SJCRH30 (cell line): ENCODE data around the gene HOXB6. TPM values are rescaled to one million over a fixed set of nuclear protein-coding genes. Genes with fewer than 3 reads are reported as not detected.

ENCODE experiments used
- DNase-seq, 2 experiments: peaks; one replicate each; pipeline ENCODE4 v3.0.0-alpha.2; 2015 to 2020
- H3K27ac ChIP-seq: fragments of 250-450 bp; sonication (Bioruptor Pico); 2 replicates; pipeline ENCODE4 v1.5.1; 2020; ENCODE audit warnings: mild to moderate bottlenecking, moderate library complexity
- H3K27me3 ChIP-seq: fragments of 250-450 bp; sonication (Bioruptor Pico); 2 replicates; pipeline ENCODE4 v1.5.1; 2020; ENCODE audit warnings: mild to moderate bottlenecking, moderate library complexity
- H3K36me3 ChIP-seq: fragments of 250-450 bp; sonication (Bioruptor Pico); 2 replicates; pipeline ENCODE4 v1.5.1; 2020; ENCODE audit warnings: mild to moderate bottlenecking, moderate library complexity
- H3K4me1 ChIP-seq: fragments of 250-450 bp; sonication (Bioruptor Pico); 2 replicates; pipeline ENCODE4 v1.5.1; 2020; ENCODE audit warnings: mild to moderate bottlenecking, moderate library complexity
- H3K4me3 ChIP-seq: fragments of 250-450 bp; sonication (Bioruptor Pico); 2 replicates; pipeline ENCODE4 v1.5.1; 2020; ENCODE audit warnings: mild to moderate bottlenecking, moderate library complexity
- H3K9me3 ChIP-seq: fragments of 250-450 bp; sonication (Bioruptor Pico); replicated peaks from 2 replicates; pipeline ENCODE4 v1.5.1; 2020; ENCODE audit warnings: mild to moderate bottlenecking, moderate library complexity
- total RNA-seq: library from RNA; depleted of rRNA; stranded (reverse); fragments of >200 nt; shearing (Covaris generic); gene quantifications from 2 replicates; pipeline ENCODE4 v1.2.3, GENCODE V29; 2014

The HOXB6 gene
- total RNA-seq, 1 experiment from 2014 or later: 7.5 TPM

GRCh38 chr17:48591255-48592056, 13.3 kb downstream of the HOXB6 start:
- H3K4me3 ChIP-seq: no peak overlapping the region
- no peaks in the 10 kb centered on the region for H3K9me3 ChIP-seq
- H3K4me1 ChIP-seq: peaks cover 26% of the 10 kb centered on the region
- DNase-seq: no peak
- peaks cover 2% of the 10 kb centered on the region; the same call in 1 of the 2 replicates for H3K36me3 ChIP-seq
- no peaks in the 10 kb centered on the region for H3K27me3 ChIP-seq
- H3K27ac ChIP-seq: no peak overlapping the region

GRCh38 chr17:48590607-48591161, 14.1 kb downstream of the HOXB6 start:
- Histone ChIP-seq H3K4me3 (no peak overlapping the region), H3K9me3 (no peaks in the 10 kb centered on the region), H3K27ac (no peak overlapping the region), H3K36me3 (peaks cover 2% of the 10 kb centered on the region; the same call in 1 of the 2 replicates), H3K27me3 (no peaks in the 10 kb centered on the region), H3K4me1 (peaks cover 26% of the 10 kb centered on the region)
- DNase-seq: no peak

- no peak for DNase-seq
- no peaks in the 10 kb centered on the region for H3K27me3 ChIP-seq
- peaks cover 2% of the 10 kb centered on the region; the same call in 1 of the 2 replicates for H3K36me3 ChIP-seq
- peaks cover 26% of the 10 kb centered on the region for H3K4me1 ChIP-seq
- H3K4me3 ChIP-seq: no peak within 1 kb of the TSS
- no peaks in the 10 kb centered on the region for H3K9me3 ChIP-seq
- no peak within 1 kb of the TSS for H3K27ac ChIP-seq
Observed at GRCh38 chr17:48589831-48590606, 14.8 kb downstream of the HOXB6 start, which contains the start of gene HOXB3. Gene HOXB3 (minus strand): TSS chr17:48590241. CDS start chr17:48552474, 37,767 bp downstream.

- DNase-seq: no peak
- Histone ChIP-seq H3K27ac (no peak overlapping the region), H3K4me1 (peaks cover 26% of the 10 kb centered on the region), H3K27me3 (no peaks in the 10 kb centered on the region), H3K4me3 (no peak overlapping the region), H3K9me3 (no peaks in the 10 kb centered on the region), H3K36me3 (0 out of 2 replicates have a peak, but pooled peaks cover 1% of the 10 kb centered on the region)
Observed at GRCh38 chr17:48589060-48589830, 15.5 kb downstream of the HOXB6 start.

DNA sequence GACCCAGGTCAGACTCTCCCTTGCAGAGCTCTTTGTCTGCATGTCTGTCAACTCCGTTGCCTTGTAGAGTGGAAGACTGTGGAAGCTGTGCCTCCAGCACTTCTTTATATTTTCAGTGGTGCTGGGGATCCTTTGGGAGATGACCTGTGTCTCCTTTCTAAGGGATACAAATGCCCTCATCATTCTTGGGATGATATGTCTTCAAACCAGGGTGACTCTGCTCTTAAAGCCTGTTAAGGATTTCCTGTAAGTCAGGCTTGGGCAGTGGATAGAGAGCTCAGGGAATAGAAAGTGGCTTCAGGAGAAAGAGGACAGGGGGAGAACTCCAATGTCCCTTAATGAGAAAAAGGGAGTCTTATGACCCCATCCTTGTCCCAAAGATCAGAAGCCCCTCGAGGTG, 16.3 kb downstream of the HOXB6 start:
- Histone ChIP-seq H3K4me3 (no peak overlapping the region), H3K36me3 (no peaks in the 10 kb centered on the region), H3K27me3 (no peaks in the 10 kb centered on the region), H3K27ac (no peak overlapping the region), H3K9me3 (no peaks in the 10 kb centered on the region), H3K4me1 (peaks cover 24% of the 10 kb centered on the region)
- no peak for DNase-seq

GRCh38 chr17:48588074-48588415, 16.7 kb downstream of the HOXB6 start:
- no peak for DNase-seq
- Histone ChIP-seq H3K4me3 (no peak overlapping the region), H3K36me3 (no peaks in the 10 kb centered on the region), H3K9me3 (no peaks in the 10 kb centered on the region), H3K27ac (no peak overlapping the region), H3K27me3 (no peaks in the 10 kb centered on the region), H3K4me1 (peaks cover 24% of the 10 kb centered on the region)

- Histone ChIP-seq H3K4me1 (peaks cover 21% of the 10 kb centered on the region), H3K4me3 (no peak overlapping the region), H3K9me3 (no peaks in the 10 kb centered on the region), H3K36me3 (no peaks in the 10 kb centered on the region), H3K27ac (no peak overlapping the region), H3K27me3 (no peaks in the 10 kb centered on the region)
- DNase-seq: peak; percentile 52 to 75
Observed at GRCh38 chr17:48587276-48588073, 17.3 kb downstream of the HOXB6 start.

GRCh38 chr17:48586355-48587258, 18.2 kb downstream of the HOXB6 start:
- no peaks in the 10 kb centered on the region for H3K9me3 ChIP-seq
- H3K4me3 ChIP-seq: peak overlapping the region; percentile 54
- DNase-seq: peak in 1 of 2 experiments; percentile 67
- no peaks in the 10 kb centered on the region for H3K27me3 ChIP-seq
- no peaks in the 10 kb centered on the region for H3K36me3 ChIP-seq
- H3K27ac ChIP-seq: no peak overlapping the region; the same call in 1 of the 2 replicates
- peaks cover 21% of the 10 kb centered on the region for H3K4me1 ChIP-seq

DNA sequence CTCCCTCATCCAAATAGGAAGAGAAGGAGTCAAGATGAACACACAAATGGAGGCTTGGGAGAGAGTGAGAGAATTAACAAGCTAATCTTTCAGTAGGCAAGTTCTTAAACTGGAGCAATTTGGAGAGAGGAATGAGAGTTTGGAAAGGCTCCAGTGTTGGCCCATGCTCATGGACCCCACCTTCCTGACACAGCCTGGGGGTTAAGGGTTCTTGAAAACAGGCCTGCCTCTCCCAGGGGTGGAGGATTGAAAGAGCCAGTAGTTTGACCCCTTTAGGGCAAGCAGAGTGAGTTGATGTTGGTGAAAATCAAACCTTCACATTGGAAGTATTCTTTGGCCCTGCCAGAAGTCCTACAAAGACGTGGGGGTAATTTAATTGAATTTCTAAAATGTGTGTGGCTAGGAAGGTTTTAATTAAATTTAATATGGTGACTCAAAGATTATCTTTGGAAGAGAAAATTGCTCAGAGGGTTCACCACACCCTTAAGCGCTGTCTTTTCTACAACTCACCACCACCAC, 20.5 kb downstream of the HOXB6 start:
- no peak for DNase-seq
- H3K9me3 ChIP-seq: no peaks in the 10 kb centered on the region
- H3K36me3 ChIP-seq: no peaks in the 10 kb centered on the region
- no peak overlapping the region for H3K27ac ChIP-seq
- H3K4me1 ChIP-seq: peaks cover 21% of the 10 kb centered on the region
- no peak overlapping the region for H3K4me3 ChIP-seq
- H3K27me3 ChIP-seq: no peaks in the 10 kb centered on the region

- H3K27me3 ChIP-seq: no peaks in the 10 kb centered on the region
- no peaks in the 10 kb centered on the region for H3K36me3 ChIP-seq
- H3K9me3 ChIP-seq: no peaks in the 10 kb centered on the region
- H3K4me1 ChIP-seq: peaks cover 21% of the 10 kb centered on the region
- no peak for DNase-seq
- no peak overlapping the region for H3K4me3 ChIP-seq
- no peak overlapping the region for H3K27ac ChIP-seq
Observed at GRCh38 chr17:48583708-48584222, 21.0 kb downstream of the HOXB6 start.

- Histone ChIP-seq H3K4me1 (peaks cover 13% of the 10 kb centered on the region), H3K9me3 (no peaks in the 10 kb centered on the region), H3K27me3 (no peaks in the 10 kb centered on the region), H3K4me3 (peak overlapping the region; percentile 58), H3K36me3 (no peaks in the 10 kb centered on the region), H3K27ac (no peak overlapping the region)
- DNase-seq: no peak
Observed at GRCh38 chr17:48582750-48583069, 22.1 kb downstream of the HOXB6 start.

- Histone ChIP-seq H3K9me3 (no peaks in the 10 kb centered on the region), H3K27ac (no peak overlapping the region), H3K27me3 (no peaks in the 10 kb centered on the region), H3K4me1 (0 out of 2 replicates have a peak, but pooled peaks cover 4% of the 10 kb centered on the region), H3K36me3 (no peaks in the 10 kb centered on the region), H3K4me3 (no peak overlapping the region)
- no peak for DNase-seq
Observed at GRCh38 chr17:48579760-48580554, 24.8 kb downstream of the HOXB6 start.
